Left ventricle myocardium inferior (tissue), 1 donor: ENCODE results near the gene NMNAT2. TPM values are rescaled to one million over a fixed set of nuclear protein-coding genes. Genes with fewer than 3 reads are reported as not detected.

Experiments used
- DNase-seq: peaks from one replicate; pipeline ENCODE4 v3.0.0-alpha.2; 2020
- H3K27ac ChIP-seq: fragments of 200-600 bp; replicated peaks from 2 replicates; pipeline ENCODE4 v1.8.0; 2021
- H3K27me3 ChIP-seq: fragments of 200-600 bp; 2 replicates; pipeline ENCODE4 v1.8.0; 2021; ENCODE audit warnings: low read depth
- H3K36me3 ChIP-seq: fragments of 200-600 bp; 2 replicates; pipeline ENCODE4 v1.8.0; 2021
- H3K4me1 ChIP-seq: fragments of 200-600 bp; 2 replicates; pipeline ENCODE4 v1.8.0; 2021
- H3K4me3 ChIP-seq: fragments of 200-600 bp; 2 replicates; pipeline ENCODE4 v1.8.0; 2021; ENCODE audit warnings: mild to moderate bottlenecking, moderate library complexity
- H3K9me3 ChIP-seq: fragments of 200-600 bp; replicated peaks from 2 replicates; pipeline ENCODE4 v1.8.0; 2021
- intact Hi-C: fragments of 100-400 bp; cut with micrococcal nuclease; formaldehyde crosslinking; loops from one replicate; pipeline ENCODE4 v1.11.0; 2022
- total RNA-seq: library from RNA; stranded (reverse); fragmentation: NEBNext Ultra II Directional; extraction: Animal tissue kit (Norgen Biotek cat#: 25700); gene quantifications from one replicate; pipeline ENCODE4 v1.2.1, GENCODE V29; 2021
- TF ChIP-seq, protein P1 (sequence below): fragments of 200-600 bp; IDR thresholded peaks from 2 replicates; pipeline ENCODE4 v1.8.0; 2021; ENCODE audit warnings: antibody characterized with exemption, mild to moderate bottlenecking, borderline replicate concordance
- donor health status: DM: no; HTN: yes; CAD: no; lungs with severe emphysema.

The NMNAT2 gene
- total RNA-seq, 1 donor from 2014 or later, result 3.4 TPM

DNA sequence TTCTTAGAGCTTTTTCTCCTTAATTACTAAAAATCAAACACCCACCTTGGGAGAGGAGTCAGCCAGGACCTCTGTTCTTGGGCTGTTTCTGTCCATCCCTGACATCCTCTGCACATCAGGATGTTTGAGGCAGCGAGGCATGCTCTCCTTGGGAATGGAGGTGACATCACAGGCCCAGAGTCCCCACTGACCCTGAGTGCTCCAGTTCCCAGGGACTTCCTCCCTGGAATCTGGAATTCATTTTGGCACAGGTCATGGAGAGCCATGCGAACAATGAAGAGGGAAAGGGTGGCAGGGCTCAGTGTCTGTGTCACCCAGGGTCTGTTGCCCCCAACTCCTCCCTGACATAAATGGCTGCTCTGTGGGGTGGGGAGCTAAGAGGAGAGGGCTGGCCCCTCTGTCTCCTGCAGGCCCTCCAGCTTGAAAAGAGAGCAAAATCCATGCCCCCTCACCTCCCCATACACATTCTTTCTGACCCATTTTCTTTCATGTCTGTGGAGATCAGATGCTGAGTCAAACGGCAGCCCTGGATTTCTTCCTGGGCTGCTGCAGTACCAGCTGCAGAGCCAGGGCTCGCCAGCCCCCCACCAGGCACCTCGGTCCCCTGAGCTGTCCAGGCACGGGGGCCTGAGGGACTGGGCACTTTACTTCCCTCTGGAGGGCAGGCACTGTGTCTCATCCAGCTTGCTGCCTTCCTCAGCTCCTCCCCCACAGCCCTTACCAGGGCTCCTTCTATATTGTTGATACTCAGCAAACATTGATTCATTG lies 102.0 kb downstream of the NMNAT2 start:
- TF ChIP-seq, protein P1, sequence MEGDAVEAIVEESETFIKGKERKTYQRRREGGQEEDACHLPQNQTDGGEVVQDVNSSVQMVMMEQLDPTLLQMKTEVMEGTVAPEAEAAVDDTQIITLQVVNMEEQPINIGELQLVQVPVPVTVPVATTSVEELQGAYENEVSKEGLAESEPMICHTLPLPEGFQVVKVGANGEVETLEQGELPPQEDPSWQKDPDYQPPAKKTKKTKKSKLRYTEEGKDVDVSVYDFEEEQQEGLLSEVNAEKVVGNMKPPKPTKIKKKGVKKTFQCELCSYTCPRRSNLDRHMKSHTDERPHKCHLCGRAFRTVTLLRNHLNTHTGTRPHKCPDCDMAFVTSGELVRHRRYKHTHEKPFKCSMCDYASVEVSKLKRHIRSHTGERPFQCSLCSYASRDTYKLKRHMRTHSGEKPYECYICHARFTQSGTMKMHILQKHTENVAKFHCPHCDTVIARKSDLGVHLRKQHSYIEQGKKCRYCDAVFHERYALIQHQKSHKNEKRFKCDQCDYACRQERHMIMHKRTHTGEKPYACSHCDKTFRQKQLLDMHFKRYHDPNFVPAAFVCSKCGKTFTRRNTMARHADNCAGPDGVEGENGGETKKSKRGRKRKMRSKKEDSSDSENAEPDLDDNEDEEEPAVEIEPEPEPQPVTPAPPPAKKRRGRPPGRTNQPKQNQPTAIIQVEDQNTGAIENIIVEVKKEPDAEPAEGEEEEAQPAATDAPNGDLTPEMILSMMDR, result no peak
- Histone ChIP-seq H3K27me3 (no peaks in the 10 kb centered on the region), H3K27ac (peak overlapping the region; percentile 86), H3K9me3 (no peaks in the 10 kb centered on the region), H3K36me3 (no peaks in the 10 kb centered on the region), H3K4me3 (no peak overlapping the region), H3K4me1 (peaks cover 42% of the 10 kb centered on the region)
- intact Hi-C loops, result loop anchor here (5.0 kb wide), 1 partner anchor 34 kb away; no protein-coding TSS in a partner anchor
- no peak for DNase-seq

DNA sequence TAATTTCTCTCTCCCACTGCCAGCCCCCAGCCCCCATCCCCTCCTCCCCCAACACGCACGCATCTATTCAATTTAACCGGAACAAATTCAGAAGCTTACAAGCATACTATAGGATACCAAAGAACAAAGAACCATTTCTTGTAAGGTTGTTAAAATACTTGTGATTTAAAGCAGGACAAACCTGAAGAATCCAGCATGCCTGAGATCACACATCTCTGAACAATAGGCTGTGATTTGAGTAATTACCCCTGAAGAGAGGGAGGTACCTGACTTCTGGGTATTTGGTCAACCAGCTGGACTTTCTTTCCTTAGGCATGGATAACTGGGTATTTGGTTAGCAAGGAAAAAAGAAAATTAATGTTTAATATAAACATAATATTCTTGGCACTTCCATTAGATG lies 105.1 kb downstream of the NMNAT2 start:
- no peak overlapping the region for H3K27ac ChIP-seq
- H3K27me3 ChIP-seq, result no peaks in the 10 kb centered on the region
- H3K36me3 ChIP-seq, result no peaks in the 10 kb centered on the region
- no peak for DNase-seq
- peaks cover 49% of the 10 kb centered on the region for H3K4me1 ChIP-seq
- H3K9me3 ChIP-seq, result no peaks in the 10 kb centered on the region
- intact Hi-C loops, result no loop called here
- H3K4me3 ChIP-seq, result no peak overlapping the region
- TF ChIP-seq, protein P1, result no peak

DNA sequence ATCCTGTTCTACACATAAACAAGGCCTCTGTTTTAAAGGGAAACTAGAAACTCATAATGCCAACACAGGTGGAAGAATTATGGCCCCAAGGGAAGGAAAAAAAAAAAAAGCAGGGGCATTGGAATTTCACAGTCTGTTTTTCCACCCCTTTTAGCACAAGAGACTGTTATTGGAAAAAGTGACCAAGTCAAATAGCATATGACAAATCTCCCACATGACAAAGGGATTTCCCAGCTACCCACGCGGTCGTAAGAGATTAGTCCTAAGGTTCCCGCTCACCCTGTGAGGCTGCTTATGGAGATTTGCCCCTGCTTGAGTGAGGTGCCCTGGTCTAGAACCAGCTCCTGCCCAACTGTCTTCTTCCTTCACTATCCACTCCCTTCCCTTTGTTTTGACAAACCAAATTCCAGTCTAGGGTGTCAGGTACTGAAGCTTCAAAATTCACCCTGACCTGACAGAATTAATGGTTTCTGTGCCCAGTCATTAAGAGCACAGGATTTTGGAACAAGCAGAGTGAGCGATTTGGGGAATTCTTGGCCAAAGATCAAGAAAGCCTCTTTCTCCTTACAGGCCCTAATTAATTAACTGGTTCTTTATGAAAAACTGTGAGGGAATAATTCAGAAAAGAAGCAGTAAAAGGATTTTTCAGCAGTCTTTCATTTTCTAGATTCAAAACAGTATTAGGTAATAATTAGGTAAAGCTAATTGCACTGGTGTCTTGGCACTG lies 107.3 kb downstream of the NMNAT2 start:
- peak overlapping the region; percentile 63 for H3K27ac ChIP-seq
- no peak for DNase-seq
- intact Hi-C loops, result no loop called here
- peaks cover 52% of the 10 kb centered on the region for H3K4me1 ChIP-seq
- no peaks in the 10 kb centered on the region for H3K9me3 ChIP-seq
- H3K36me3 ChIP-seq, result no peaks in the 10 kb centered on the region
- TF ChIP-seq, protein P1, result no peak
- H3K4me3 ChIP-seq, result no peak overlapping the region
- H3K27me3 ChIP-seq, result no peaks in the 10 kb centered on the region

DNA sequence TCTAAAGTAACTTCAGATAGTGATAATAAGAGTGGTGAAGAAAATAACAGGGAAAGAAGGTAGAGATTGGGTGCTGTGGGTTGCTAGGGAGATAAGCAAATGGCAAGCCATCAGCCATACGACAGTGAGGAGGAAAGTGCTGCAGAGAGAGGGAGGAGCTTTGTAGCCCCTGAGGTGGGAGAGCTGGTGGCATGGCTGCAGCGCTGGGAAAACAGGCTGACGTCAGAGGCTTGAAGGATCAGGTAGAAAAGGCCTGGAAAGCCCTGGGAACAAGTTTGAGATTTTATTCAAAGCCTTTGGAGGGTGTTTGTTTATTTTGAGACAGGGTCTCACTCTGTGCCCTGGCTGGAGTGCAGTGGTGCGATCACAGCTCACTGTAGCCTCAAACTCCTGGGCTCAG lies 109.5 kb downstream of the NMNAT2 start:
- no peak overlapping the region for H3K27ac ChIP-seq

DNA sequence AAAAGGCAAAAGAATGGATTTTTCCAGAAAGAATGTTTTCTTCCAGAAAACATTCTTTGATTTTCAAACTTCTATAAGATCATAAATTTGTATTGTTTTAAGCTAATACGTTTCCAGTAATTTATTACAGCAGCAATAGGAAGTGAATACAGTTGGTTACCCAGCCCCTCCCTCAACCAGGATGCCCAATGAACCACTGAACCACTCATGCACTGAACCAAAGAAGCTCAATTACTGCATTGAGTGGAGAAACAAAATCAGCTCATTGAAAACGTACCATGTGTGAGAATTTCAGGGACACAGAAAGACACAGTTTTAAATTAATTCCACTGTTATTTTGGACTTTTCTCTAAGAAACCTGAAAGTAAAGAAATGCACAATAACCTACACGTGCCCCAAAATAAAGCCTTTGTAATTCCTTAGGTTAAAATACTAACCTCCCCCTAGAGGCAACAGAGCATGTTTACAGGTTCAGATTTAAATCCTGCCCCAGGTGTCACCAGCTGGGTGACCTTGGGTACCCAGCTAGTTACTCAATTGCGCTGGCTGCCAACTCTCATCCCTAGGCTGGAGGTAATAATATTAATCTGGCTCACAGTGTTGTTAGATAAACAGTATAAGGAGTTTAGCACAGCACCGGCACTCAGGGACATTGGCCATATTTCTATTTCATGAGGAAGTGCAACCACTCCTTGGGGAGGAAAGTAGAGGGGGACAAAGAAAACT lies 111.7 kb downstream of the NMNAT2 start:
- H3K36me3 ChIP-seq, result no peaks in the 10 kb centered on the region
- no peaks in the 10 kb centered on the region for H3K27me3 ChIP-seq
- H3K27ac ChIP-seq, result peak overlapping the region; percentile 73
- TF ChIP-seq, protein P1, result peak; percentile 48
- no peak overlapping the region for H3K4me3 ChIP-seq
- intact Hi-C loops, result no loop called here
- DNase-seq, result peak; percentile 49
- no peaks in the 10 kb centered on the region for H3K9me3 ChIP-seq
- peaks cover 85% of the 10 kb centered on the region for H3K4me1 ChIP-seq

More for the DNA sequence above, 109.5 kb downstream of the NMNAT2 start:
- TF ChIP-seq, protein P1, result no peak
- no peaks in the 10 kb centered on the region for H3K27me3 ChIP-seq
- intact Hi-C loops, result no loop called here
- no peak overlapping the region for H3K4me3 ChIP-seq
- peaks cover 68% of the 10 kb centered on the region for H3K4me1 ChIP-seq
- no peak for DNase-seq
- no peaks in the 10 kb centered on the region for H3K9me3 ChIP-seq
- no peaks in the 10 kb centered on the region for H3K36me3 ChIP-seq
